ENCODE data around the gene DDI1. TPM values are rescaled to one million over a fixed set of nuclear protein-coding genes. Genes with fewer than 3 reads are reported as not detected.
"Not testable (repeated sequence)": the region's sequence is repeated elsewhere in the genome, so short reads cannot be mapped to it uniquely, and the experiment has no call there.

Gene DDI1
- total RNA-seq, 3 donors from 2014 or later, result not detected

DNA sequence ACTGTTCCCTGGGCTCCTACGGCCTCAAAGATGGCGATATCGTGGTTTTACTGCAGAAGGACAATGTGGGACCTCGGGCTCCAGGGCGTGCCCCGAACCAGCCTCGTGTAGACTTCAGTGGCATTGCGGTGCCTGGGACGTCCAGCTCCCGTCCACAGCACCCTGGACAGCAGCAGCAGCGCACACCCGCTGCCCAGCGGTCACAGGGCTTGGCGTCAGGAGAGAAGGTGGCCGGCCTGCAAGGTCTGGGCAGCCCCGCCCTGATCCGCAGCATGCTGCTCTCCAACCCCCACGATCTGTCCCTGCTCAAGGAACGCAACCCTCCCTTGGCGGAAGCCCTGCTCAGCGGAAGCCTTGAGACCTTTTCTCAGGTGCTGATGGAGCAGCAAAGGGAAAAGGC lies 555 bp downstream of the DDI1 start:
- Histone ChIP-seq H3K9me3 (no peaks in the 10 kb centered on the region), H3K36me3 (ENCODE audit: low read depth) (no peaks in the 10 kb centered on the region), H3K4me3 (no peak overlapping the region), H3K4me1 (ENCODE audit: low read depth) (no peaks in the 10 kb centered on the region)
- DNase-seq, result peak in 1 of 3 donors; percentile 41
- TF ChIP-seq, protein P1, sequence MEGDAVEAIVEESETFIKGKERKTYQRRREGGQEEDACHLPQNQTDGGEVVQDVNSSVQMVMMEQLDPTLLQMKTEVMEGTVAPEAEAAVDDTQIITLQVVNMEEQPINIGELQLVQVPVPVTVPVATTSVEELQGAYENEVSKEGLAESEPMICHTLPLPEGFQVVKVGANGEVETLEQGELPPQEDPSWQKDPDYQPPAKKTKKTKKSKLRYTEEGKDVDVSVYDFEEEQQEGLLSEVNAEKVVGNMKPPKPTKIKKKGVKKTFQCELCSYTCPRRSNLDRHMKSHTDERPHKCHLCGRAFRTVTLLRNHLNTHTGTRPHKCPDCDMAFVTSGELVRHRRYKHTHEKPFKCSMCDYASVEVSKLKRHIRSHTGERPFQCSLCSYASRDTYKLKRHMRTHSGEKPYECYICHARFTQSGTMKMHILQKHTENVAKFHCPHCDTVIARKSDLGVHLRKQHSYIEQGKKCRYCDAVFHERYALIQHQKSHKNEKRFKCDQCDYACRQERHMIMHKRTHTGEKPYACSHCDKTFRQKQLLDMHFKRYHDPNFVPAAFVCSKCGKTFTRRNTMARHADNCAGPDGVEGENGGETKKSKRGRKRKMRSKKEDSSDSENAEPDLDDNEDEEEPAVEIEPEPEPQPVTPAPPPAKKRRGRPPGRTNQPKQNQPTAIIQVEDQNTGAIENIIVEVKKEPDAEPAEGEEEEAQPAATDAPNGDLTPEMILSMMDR (IDR thresholded peaks at IDR 0.05), result no peak
- ATAC-seq, result no peak
- intact Hi-C loops (cut with DNase I, micrococcal nuclease), result no loop called here

DNA sequence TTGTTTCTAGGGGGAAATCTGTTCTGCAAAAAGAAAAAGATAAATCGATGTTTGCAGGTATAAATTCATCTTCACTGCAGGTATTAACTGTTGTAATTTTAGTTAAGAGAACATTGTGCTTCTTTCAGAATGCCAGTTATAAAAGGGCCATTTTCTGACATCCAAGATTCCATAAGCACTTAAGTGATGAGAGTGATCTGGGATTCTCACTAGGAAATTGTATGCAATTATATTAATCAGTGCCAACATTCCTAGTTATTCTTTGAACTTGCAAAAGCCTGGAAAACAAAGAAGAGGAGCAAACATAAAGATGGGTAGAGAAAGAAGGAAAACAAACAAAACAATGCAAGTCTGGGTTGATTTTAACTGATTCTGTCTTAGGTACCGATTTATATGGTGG lies 5.4 kb downstream of the DDI1 start:
- DNase-seq (no peak), ATAC-seq (no peak)
- H3K4me1 ChIP-seq (ENCODE audit: low read depth), result no peaks in the 10 kb centered on the region
- intact Hi-C loops (cut with DNase I, micrococcal nuclease), result no loop called here
- no peak overlapping the region for H3K4me3 ChIP-seq
- no peaks in the 10 kb centered on the region for H3K9me3 ChIP-seq
- TF ChIP-seq, protein P1 (IDR thresholded peaks at IDR 0.05), result no peak
- no peaks in the 10 kb centered on the region for H3K36me3 ChIP-seq (ENCODE audit: low read depth)

DNA sequence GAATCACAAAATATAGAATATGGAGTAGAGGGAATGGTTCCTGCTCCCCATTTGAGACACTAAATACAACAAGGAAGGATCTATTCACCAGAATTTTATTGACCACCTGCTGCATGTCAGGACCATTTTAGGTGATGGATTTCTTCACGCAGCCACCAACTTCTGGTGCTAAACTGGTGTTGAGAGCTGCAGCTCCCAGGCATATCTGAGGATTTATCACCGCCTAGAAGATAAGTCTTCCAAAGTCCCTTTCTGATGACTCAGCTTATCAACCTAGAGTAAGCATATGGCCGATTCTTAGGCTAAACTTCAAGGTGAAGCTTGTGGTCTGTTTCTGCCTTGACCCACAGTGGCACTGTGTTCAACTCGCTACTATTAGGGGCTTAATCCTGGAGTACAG lies 6.7 kb downstream of the DDI1 start:
- Histone ChIP-seq H3K4me3 (no peak overlapping the region), H3K4me1 (ENCODE audit: low read depth) (no peaks in the 10 kb centered on the region), H3K9me3 (no peaks in the 10 kb centered on the region), H3K36me3 (ENCODE audit: low read depth) (no peaks in the 10 kb centered on the region)
- ATAC-seq (no peak), DNase-seq (no peak)
- intact Hi-C loops (cut with DNase I, micrococcal nuclease), result no loop called here
- TF ChIP-seq, protein P1 (IDR thresholded peaks at IDR 0.05), result no peak

DNA sequence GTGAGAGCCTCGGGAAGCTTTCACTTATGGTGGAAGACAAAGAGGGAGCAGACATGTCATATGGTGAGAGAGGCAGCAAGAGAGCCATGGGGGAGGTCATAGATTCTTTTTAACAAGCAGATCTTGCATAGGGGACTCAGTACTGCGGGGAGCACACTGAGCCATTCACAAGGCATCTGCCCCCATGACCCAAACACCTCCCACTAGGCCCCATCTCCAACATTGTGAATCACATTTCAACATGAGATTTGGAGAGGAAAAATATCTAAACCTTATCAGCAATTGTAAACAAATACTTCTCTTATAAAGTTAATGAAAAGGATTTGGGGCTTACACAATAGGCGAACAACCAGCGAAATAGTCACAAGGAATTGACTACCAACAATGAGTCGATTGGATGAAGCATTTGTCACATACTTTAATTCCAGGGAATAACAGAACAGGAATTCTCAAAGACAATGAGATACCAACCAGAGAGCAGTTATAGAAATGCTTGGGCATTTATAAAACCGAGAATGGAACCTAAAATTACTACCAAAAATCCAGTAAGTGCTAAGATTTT lies 7.3 kb downstream of the DDI1 start:
- H3K4me1 ChIP-seq (ENCODE audit: low read depth), result no peaks in the 10 kb centered on the region
- TF ChIP-seq, protein P1 (IDR thresholded peaks at IDR 0.05), result no peak
- intact Hi-C loops (cut with DNase I, micrococcal nuclease), result no loop called here
- no peak for ATAC-seq
- no peaks in the 10 kb centered on the region for H3K36me3 ChIP-seq (ENCODE audit: low read depth)
- H3K4me3 ChIP-seq, result no peak overlapping the region
- H3K9me3 ChIP-seq, result no peaks in the 10 kb centered on the region
- DNase-seq, result no peak

DNA sequence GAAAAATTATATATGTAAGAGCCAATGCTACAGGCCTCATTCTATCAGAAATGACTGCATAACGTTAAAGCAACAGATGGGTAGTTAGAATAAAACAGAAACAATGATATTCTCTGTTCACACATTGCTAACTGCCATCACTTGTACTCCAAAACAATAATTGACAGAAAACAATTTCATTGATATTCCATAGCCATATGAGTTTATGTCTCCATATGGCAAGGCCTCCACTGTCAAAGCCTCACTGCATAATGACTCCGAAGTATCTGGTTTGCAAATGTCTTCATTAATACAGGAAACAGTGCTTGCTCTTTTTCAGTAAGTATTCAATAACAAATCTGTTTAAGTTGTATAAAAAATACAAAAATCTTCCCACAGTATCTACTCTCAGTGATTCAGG lies 9.9 kb downstream of the DDI1 start:
- intact Hi-C loops (cut with DNase I, micrococcal nuclease), result no loop called here
- Histone ChIP-seq H3K4me3 (no peak overlapping the region), H3K36me3 (ENCODE audit: low read depth) (no peaks in the 10 kb centered on the region), H3K4me1 (ENCODE audit: low read depth) (no peaks in the 10 kb centered on the region), H3K9me3 (no peaks in the 10 kb centered on the region)
- TF ChIP-seq, protein P1 (IDR thresholded peaks at IDR 0.05), result no peak
- ATAC-seq, result no peak
- no peak for DNase-seq

DNA sequence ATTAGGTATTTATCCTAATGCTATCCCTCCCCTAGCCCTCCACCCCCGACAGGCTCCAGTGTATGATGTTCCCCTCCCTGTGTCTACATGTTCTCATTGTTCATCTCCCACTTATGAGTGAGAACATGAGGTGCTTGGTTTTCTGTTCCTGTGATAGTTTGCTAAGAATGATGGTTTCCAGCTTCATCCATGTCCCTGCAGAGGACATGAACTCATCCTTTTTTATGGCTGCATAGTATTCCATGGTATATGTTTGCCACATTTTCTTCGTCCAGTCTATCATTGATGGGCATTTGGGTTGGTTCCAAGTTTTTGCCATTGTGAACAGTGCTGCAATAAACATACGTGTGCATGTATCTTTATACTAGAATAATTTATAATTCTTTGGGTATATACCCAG lies 10.4 kb downstream of the DDI1 start:
- H3K36me3 ChIP-seq (ENCODE audit: low read depth); H3K4me3 ChIP-seq; intact Hi-C loops (cut with DNase I, micrococcal nuclease); ATAC-seq; H3K9me3 ChIP-seq; DNase-seq; H3K4me1 ChIP-seq (ENCODE audit: low read depth): not testable (repeated sequence)
